Stimulated activated CD4-positive, alpha-beta T cell treated with anti-CD3 and anti-CD28 coated beads, Interleukin-1b, Interleukin-23, amount 100 ng/mL, for 1 hour (primary cell): ENCODE results near the gene KISS1.
A peak's percentile ranks its signal among the peaks of the same experiment; 100 is the strongest.

Source experiments
- DNase-seq, 2 donors: peaks; one replicate each; pipeline ENCODE4 v3.0.0-alpha.2; 2020; ENCODE audit warnings: low read depth in 2 of 2

Gene KISS1

GRCh38 chr1:204157962-204158361 lies 38.3 kb downstream of the KISS1 start:
- DNase-seq: no peak

- no peak for DNase-seq
These were observed 40.4 kb downstream of the KISS1 start for GRCh38 chr1:204155881-204156280.

GRCh38 chr1:204154568-204155255 lies 41.6 kb downstream of the KISS1 start:
- no peak for DNase-seq

- DNase-seq: no peak
These were observed 42.6 kb downstream of the KISS1 start for GRCh38 chr1:204153667-204154066.

GRCh38 chr1:204152310-204153044 lies 43.8 kb downstream of the KISS1 start:
- DNase-seq: no peak

GRCh38 chr1:204151552-204152309 lies 44.6 kb downstream of the KISS1 start, which contains the start of gene ETNK2:
TSS of gene ETNK2 (minus strand) at chr1:204152044. CDS start at chr1:204151852, 192 bp downstream.
- DNase-seq: peak; percentile 12 to 30

- no peak for DNase-seq
These were observed 45.4 kb downstream of the KISS1 start for GRCh38 chr1:204150702-204151551.

- DNase-seq: no peak
These were observed 46.4 kb downstream of the KISS1 start for GRCh38 chr1:204149635-204150565.

GRCh38 chr1:204149107-204149506 lies 47.2 kb downstream of the KISS1 start:
- no peak for DNase-seq

GRCh38 chr1:204147406-204148383 lies 48.6 kb downstream of the KISS1 start:
- no peak for DNase-seq

- DNase-seq: no peak
These were observed 49.3 kb downstream of the KISS1 start for GRCh38 chr1:204146965-204147364.

- no peak for DNase-seq
These were observed 50.0 kb downstream of the KISS1 start for GRCh38 chr1:204146309-204146708.

- DNase-seq: no peak
These were observed 51.2 kb downstream of the KISS1 start for GRCh38 chr1:204145033-204145504.

GRCh38 chr1:204143276-204144041 lies 52.8 kb downstream of the KISS1 start:
- DNase-seq: no peak

GRCh38 chr1:204142032-204142974 lies 54.0 kb downstream of the KISS1 start:
- no peak for DNase-seq

- DNase-seq: no peak
These were observed 55.2 kb downstream of the KISS1 start for GRCh38 chr1:204141131-204141530.
